Testis (tissue), 3 donors: Measurements from ENCODE around the gene AK4. TPM values are rescaled to one million over a fixed set of nuclear protein-coding genes. Genes with fewer than 3 reads are reported as not detected.

Experiments
- DNase-seq: peaks from one replicate; pipeline ENCODE4 v3.0.0-alpha.2; 2019
- H3K27ac ChIP-seq, 2 donors: fragments of 200-600 bp; sonication (generic); one replicate each; pipeline ENCODE4 v1.5.1; 2019
- H3K27me3 ChIP-seq: fragments of 200-600 bp; sonication (generic); one replicate; pipeline ENCODE4 v1.5.1; 2019
- H3K36me3 ChIP-seq: fragments of 200-600 bp; sonication (generic); one replicate; pipeline ENCODE4 v1.5.1; 2017; ENCODE audit warnings: low read depth; ENCODE audit errors: missing control alignments
- H3K4me1 ChIP-seq: fragments of 200-600 bp; sonication (generic); one replicate; pipeline ENCODE4 v1.5.1; 2019
- H3K4me3 ChIP-seq, 2 donors: fragments of 200-600 bp; sonication (generic); one replicate each; pipeline ENCODE4 v1.5.1; 2017 to 2019
- H3K9me3 ChIP-seq: fragments of 200-600 bp; sonication (generic); one replicate; pipeline ENCODE4 v1.5.1; 2017
- POLR2A ChIP-seq: fragments of 450-650 bp; IDR thresholded peaks from one replicate; pipeline ENCODE4 v1.6.1; 2017; ENCODE audit warnings: antibody characterized with exemption, mild to moderate bottlenecking, moderate library complexity
- WGBS, 2 donors: methylation state at CpG; one replicate each; pipeline ENCODE4 v1.1.5; 2018; 5-methylcytosine and 5-hydroxymethylcytosine counted together
- intact Hi-C: fragments of 100-400 bp; cut with DNase I; formaldehyde crosslinking; loops from one replicate; pipeline ENCODE4 v1.15.1; 2023; ENCODE audit warnings: low total_unique reads
- polyA plus RNA-seq: library from polyadenylated mRNA; stranded (reverse); fragments of 350-450 nt; fragmentation: Illumina TruSeq; extraction: RNeasy Lipid Tissue Mini Kit (QIAGEN cat#74804); gene quantifications from one replicate; pipeline ENCODE4 v1.2.3, GENCODE V29; 2014; ENCODE audit warnings: low read depth, low replicate concordance; ENCODE audit not compliant: insufficient read depth
- total RNA-seq, 2 donors: library from RNA; depleted of rRNA; stranded (reverse); fragments of >200 nt; gene quantifications; one replicate each; pipeline ENCODE4 v1.2.3, GENCODE V29; 2016
- TF ChIP-seq, protein P1 (sequence below), 3 experiments: fragments of 450-650 bp in 2 of 3; fragments of 200-600 bp in 1 of 3; sonication (generic) in 1 of 3; IDR thresholded peaks; one replicate each; pipeline ENCODE4 v1.5.1; 2016 to 2019; ENCODE audit warnings: antibody characterized with exemption in 3 of 3, mild to moderate bottlenecking in 2 of 3, moderate library complexity in 1 of 3

AK4 gene
- total and polyA plus RNA-seq, 3 donors from 2014 or later: 29.0 to 42.0 (median 40.1) TPM

DNA sequence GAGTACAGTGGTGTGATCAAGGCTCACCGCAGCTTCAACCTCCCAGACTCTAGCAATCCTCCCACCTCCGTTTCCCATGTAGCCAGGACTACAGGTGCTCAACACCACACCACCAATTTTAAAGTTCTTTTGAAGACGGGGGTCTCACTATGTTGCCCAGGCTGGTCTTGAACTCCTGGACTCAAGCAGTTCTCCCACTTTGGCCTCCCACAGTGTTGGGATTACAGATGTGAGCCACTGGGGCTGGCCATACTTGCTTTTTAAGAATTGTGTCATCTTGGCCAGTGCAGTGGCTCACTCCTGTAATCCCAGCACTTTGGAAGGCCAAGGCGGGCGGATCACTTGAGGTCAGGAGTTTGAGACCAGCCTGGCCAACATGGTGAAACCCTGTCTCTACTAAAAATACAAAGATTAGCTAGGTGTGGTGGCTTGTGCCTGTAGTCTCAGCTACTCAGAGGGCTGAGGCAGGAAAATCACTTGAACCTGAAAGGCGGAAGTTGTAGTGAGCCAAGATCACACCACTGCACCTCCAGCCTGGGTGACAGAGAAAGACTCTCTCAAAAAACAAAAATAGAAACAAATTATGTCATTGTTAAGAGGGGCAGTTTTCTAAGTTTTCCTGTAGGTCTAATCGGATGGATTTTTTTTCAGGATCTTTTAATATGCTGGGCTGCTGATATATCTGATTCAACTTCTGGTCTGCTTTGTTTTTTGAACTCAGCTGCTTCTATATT, 18.7 kb downstream of the AK4 start:
- no peaks in the 10 kb centered on the region for H3K27me3 ChIP-seq
- no peak overlapping the region for H3K27ac ChIP-seq
- no peak overlapping the region for H3K4me3 ChIP-seq
- no peak for DNase-seq
- TF ChIP-seq, protein P1, sequence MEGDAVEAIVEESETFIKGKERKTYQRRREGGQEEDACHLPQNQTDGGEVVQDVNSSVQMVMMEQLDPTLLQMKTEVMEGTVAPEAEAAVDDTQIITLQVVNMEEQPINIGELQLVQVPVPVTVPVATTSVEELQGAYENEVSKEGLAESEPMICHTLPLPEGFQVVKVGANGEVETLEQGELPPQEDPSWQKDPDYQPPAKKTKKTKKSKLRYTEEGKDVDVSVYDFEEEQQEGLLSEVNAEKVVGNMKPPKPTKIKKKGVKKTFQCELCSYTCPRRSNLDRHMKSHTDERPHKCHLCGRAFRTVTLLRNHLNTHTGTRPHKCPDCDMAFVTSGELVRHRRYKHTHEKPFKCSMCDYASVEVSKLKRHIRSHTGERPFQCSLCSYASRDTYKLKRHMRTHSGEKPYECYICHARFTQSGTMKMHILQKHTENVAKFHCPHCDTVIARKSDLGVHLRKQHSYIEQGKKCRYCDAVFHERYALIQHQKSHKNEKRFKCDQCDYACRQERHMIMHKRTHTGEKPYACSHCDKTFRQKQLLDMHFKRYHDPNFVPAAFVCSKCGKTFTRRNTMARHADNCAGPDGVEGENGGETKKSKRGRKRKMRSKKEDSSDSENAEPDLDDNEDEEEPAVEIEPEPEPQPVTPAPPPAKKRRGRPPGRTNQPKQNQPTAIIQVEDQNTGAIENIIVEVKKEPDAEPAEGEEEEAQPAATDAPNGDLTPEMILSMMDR (IDR thresholded peaks at IDR 0.05): no peak
- TF ChIP-seq POLR2A: no peak
- no peaks in the 10 kb centered on the region for H3K4me1 ChIP-seq
- H3K9me3 ChIP-seq: no peaks in the 10 kb centered on the region
- 87 to 91% methylated on average over 7 of the region's 7 CpGs for WGBS, 2 donors
- no peaks in the 10 kb centered on the region for H3K36me3 ChIP-seq
- intact Hi-C loops: no loop called here

DNA sequence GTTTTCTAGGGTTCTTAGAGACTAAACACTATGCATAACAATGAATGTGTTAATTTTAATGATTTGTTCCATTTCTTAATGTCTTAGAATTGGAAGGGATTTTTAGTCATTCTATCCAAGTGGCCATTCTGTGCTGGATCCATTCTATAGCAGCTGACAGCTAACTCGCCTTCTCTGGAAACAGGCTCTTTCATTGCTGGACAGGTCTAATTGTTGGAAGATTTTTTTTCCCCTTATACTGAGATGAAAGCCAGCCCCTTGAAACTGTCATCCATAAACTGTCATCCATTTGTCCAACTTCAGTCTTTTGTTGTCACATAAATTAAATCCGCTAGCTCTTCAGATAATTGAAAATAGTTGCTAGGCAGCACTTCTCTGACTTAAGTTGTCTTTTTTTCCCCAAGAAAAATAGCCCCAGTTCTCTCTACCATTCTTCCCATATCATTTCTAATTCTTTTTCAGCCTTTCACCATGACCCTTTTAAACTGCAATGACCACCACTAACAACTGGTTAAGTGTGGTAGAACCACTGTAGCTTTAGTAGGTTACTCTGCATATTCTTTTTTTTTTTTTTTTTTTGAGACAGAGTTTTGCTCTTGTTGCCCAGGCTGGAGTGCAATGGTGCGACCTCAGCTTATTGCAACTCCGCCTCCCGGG, 19.7 kb downstream of the AK4 start:
- intact Hi-C loops: no loop called here
- no peak for DNase-seq

DNA sequence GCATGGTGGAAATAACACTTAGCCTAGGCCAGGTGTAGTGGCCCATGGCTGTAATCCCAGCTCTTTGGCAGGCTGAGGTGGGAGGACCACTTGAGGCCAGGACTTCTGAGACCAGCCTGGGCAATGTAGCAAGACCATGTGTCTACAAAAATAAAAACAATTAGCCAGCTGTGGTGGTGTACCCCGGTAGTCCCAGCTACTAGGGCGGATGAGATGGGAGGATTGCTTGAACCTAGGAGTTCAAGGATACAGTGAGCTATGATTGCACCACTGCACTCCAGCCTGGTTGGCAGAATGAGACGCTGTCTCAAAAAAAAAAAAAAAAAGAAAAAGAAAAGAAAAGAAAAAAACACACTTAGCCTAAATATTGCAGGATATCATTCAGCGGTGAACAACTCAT, 20.9 kb downstream of the AK4 start:
- no peaks in the 10 kb centered on the region for H3K4me1 ChIP-seq
- TF ChIP-seq, protein P1 (IDR thresholded peaks at IDR 0.05): no peak
- TF ChIP-seq POLR2A: no peak
- WGBS, 2 donors: 77 to 80% methylated on average over 4 of the region's 4 CpGs
- H3K27ac ChIP-seq: no peak overlapping the region
- H3K27me3 ChIP-seq: no peaks in the 10 kb centered on the region
- intact Hi-C loops: no loop called here
- H3K36me3 ChIP-seq: no peaks in the 10 kb centered on the region
- no peaks in the 10 kb centered on the region for H3K9me3 ChIP-seq
- no peak overlapping the region for H3K4me3 ChIP-seq
- DNase-seq: no peak

More for the DNA sequence above, 19.7 kb downstream of the AK4 start:
- 92 to 99% methylated on average over 5 of the region's 5 CpGs for WGBS, 2 donors
- H3K27ac ChIP-seq: no peak overlapping the region
- H3K4me1 ChIP-seq: no peaks in the 10 kb centered on the region
- no peak for TF ChIP-seq POLR2A
- TF ChIP-seq, protein P1 (IDR thresholded peaks at IDR 0.05): no peak
- H3K4me3 ChIP-seq: no peak overlapping the region
- H3K27me3 ChIP-seq: no peaks in the 10 kb centered on the region
- H3K9me3 ChIP-seq: no peaks in the 10 kb centered on the region
- no peaks in the 10 kb centered on the region for H3K36me3 ChIP-seq

DNA sequence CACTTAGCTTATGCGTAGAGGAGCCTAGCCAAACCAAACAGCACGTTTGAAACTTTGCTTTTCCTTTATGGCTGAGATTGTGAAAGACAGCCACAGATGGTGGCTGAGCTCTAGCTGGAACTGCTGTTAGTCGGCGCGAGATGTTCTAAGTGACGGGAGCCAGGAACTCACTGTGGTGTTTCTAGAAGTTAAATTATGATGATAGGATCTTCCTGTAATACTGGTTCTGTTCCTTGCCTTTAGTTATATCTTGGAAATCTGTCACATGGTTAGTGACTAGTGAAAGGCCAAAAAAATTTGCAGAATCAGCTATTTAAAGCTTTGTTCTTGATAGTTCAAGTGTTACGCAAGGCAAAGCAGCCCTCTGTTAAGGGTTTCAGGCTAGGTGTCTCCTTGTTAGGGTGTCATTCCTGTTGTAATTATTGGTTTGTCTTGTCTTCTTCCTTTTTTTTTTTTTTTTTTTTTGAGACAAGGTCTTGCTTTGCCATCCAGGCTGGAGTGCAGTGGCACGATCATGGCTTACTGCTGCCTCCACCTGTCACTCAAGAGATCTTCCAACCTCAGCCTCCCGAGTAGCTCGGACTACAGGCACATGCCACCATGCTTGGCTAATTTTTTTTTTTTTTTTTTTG, 22.6 kb downstream of the AK4 start:
- no peak overlapping the region for H3K27ac ChIP-seq
- no peaks in the 10 kb centered on the region for H3K27me3 ChIP-seq
- no peak overlapping the region for H3K4me3 ChIP-seq
- DNase-seq: peak; percentile 32
- peaks cover 13% of the 10 kb centered on the region for H3K4me1 ChIP-seq
- WGBS, 2 donors: 63 to 71% methylated on average over 10 of the region's 10 CpGs
- intact Hi-C loops: no loop called here
- no peak for TF ChIP-seq POLR2A
- TF ChIP-seq, protein P1 (IDR thresholded peaks at IDR 0.05): no peak
- H3K36me3 ChIP-seq: no peaks in the 10 kb centered on the region
- H3K9me3 ChIP-seq: no peaks in the 10 kb centered on the region
